Loucy (cell line): ENCODE measurements around the gene MUC6.

Source experiments
- H2AFZ ChIP-seq: fragments of 200-600 bp; sonication (generic); 2 replicates; pipeline ENCODE4 v1.6.0; 2016; ENCODE audit warnings: antibody characterized with exemption, mild to moderate bottlenecking, low read length, moderate library complexity
- H3F3A ChIP-seq: fragments of 200-600 bp; 2 replicates; pipeline ENCODE4 v1.6.0; 2016; ENCODE audit warnings: antibody characterized with exemption, low read depth, mild to moderate bottlenecking
- H3K27me3 ChIP-seq: fragments of 200-600 bp; sonication (generic); 2 replicates; pipeline ENCODE4 v1.6.1; 2014; ENCODE audit warnings: low read length, mild to moderate bottlenecking; ENCODE audit not compliant: insufficient read depth, poor library complexity, severe bottlenecking
- H3K36me3 ChIP-seq: fragments of 200-600 bp; sonication (generic); 2 replicates; pipeline ENCODE4 v1.6.1; 2016; ENCODE audit warnings: low read length; ENCODE audit not compliant: insufficient read depth
- H3K4me1 ChIP-seq: fragments of 200-600 bp; sonication (generic); 2 replicates; pipeline ENCODE4 v1.5.1; 2014; ENCODE audit warnings: low read length, mild to moderate bottlenecking; ENCODE audit not compliant: insufficient read depth, poor library complexity, severe bottlenecking
- H3K4me2 ChIP-seq: fragments of 200-600 bp; sonication (generic); 2 replicates; pipeline ENCODE4 v1.6.0; 2014; ENCODE audit warnings: antibody characterized with exemption, low read length, low read depth, mild to moderate bottlenecking; ENCODE audit not compliant: poor library complexity, severe bottlenecking
- H3K4me3 ChIP-seq: fragments of 200-600 bp; sonication (generic); 2 replicates; pipeline ENCODE4 v1.5.1; 2014; ENCODE audit warnings: low read length, mild to moderate bottlenecking, mixed read lengths; ENCODE audit not compliant: poor library complexity, severe bottlenecking
- H3K79me2 ChIP-seq: fragments of 200-600 bp; sonication (generic); 2 replicates; pipeline ENCODE4 v1.6.1; 2014; ENCODE audit warnings: low read length; ENCODE audit not compliant: insufficient read depth
- H3K9ac ChIP-seq: fragments of 200-600 bp; sonication (generic); 2 replicates; pipeline ENCODE4 v1.6.0; 2014; ENCODE audit warnings: mild to moderate bottlenecking, low read depth, low read length, moderate library complexity; ENCODE audit not compliant: poor library complexity, severe bottlenecking
- H3K9me2 ChIP-seq: fragments of 200-600 bp; sonication (generic); replicated peaks from 2 replicates; pipeline ENCODE4 v1.6.1; 2016; ENCODE audit warnings: low read depth, low read length, mixed read lengths
- H3K9me3 ChIP-seq: fragments of 200-600 bp; sonication (generic); 2 replicates; pipeline ENCODE4 v1.6.1; 2014; ENCODE audit warnings: mild to moderate bottlenecking, antibody characterized with exemption, low read length, low read depth; ENCODE audit not compliant: insufficient read depth
- H4K20me1 ChIP-seq: fragments of 200-600 bp; sonication (generic); 2 replicates; pipeline ENCODE4 v1.6.0; 2014; ENCODE audit warnings: antibody characterized with exemption, low read length, mild to moderate bottlenecking; ENCODE audit not compliant: insufficient read depth, poor library complexity, severe bottlenecking
- EZH2phosphoT487 ChIP-seq: fragments of 200-600 bp; IDR thresholded peaks from 2 replicates; pipeline ENCODE4 v1.6.1; 2018; ENCODE audit warnings: antibody characterized with exemption, mild to moderate bottlenecking, moderate library complexity, borderline replicate concordance
- TF ChIP-seq, protein P1 (sequence below): fragments of 200-600 bp; sonication (generic); conservative IDR thresholded peaks from 2 replicates; pipeline ENCODE4 v1.5.1; 2014; ENCODE audit warnings: mild to moderate bottlenecking, antibody characterized with exemption, low read length

The MUC6 gene

GRCh38 chr11:973237-973636 is 63.3 kb downstream of the MUC6 start:
- Histone ChIP-seq H3K36me3 (peaks cover 51% of the 10 kb centered on the region; the same call in 1 of the 2 replicates), H3K79me2 (peaks cover 28% of the 10 kb centered on the region; the same call in 1 of the 2 replicates), H3K9me2 (no peaks in the 10 kb centered on the region), H4K20me1 (peaks cover 17% of the 10 kb centered on the region), H3F3A (no peaks in the 10 kb centered on the region), H3K4me1 (peaks cover 28% of the 10 kb centered on the region), H3K4me2 (no peak overlapping the region), H2AFZ (no peak overlapping the region), H3K9me3 (no peaks in the 10 kb centered on the region), H3K9ac (no peak overlapping the region), H3K27me3 (no peaks in the 10 kb centered on the region), H3K4me3 (no peak overlapping the region)
- TF ChIP-seq, protein P1, sequence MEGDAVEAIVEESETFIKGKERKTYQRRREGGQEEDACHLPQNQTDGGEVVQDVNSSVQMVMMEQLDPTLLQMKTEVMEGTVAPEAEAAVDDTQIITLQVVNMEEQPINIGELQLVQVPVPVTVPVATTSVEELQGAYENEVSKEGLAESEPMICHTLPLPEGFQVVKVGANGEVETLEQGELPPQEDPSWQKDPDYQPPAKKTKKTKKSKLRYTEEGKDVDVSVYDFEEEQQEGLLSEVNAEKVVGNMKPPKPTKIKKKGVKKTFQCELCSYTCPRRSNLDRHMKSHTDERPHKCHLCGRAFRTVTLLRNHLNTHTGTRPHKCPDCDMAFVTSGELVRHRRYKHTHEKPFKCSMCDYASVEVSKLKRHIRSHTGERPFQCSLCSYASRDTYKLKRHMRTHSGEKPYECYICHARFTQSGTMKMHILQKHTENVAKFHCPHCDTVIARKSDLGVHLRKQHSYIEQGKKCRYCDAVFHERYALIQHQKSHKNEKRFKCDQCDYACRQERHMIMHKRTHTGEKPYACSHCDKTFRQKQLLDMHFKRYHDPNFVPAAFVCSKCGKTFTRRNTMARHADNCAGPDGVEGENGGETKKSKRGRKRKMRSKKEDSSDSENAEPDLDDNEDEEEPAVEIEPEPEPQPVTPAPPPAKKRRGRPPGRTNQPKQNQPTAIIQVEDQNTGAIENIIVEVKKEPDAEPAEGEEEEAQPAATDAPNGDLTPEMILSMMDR = no peak
- no peak for TF ChIP-seq EZH2phosphoT487

DNA sequence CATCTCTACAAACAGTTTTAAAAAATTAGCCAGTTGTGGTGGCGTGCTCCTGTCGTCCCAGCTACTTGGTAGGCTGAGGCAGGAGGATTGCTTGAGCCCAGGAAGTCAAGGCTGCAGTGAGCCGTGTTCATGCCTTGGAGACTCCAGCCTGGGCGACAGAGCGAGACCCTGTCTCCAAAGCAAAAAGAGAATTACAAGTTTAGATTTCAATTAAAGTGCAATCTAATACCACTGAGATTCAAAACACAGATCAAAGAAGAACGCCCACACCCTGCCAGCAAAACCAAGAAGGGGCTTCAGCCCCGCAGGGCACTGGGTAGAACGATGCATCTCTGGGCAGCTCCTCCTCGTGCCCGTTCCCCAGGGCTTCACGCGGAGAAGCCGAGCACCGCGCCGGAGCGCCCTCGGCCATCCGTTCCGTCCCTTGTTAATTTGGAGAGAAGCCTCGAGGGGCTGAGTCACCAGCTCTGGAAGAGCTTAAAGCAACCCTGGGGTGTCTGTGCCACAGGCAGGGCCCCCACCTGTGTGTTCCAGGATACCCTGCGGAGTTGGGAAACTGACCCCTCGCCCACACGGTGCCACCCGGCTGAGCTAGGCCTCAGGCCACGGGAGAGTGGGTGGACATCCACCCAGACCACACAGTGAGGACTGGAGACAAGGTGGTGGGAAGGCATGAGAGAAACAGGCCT is 63.9 kb downstream of the MUC6 start:
- Histone ChIP-seq H3K79me2 (peaks cover 29% of the 10 kb centered on the region), H3K9me3 (no peaks in the 10 kb centered on the region), H3K4me1 (peaks cover 28% of the 10 kb centered on the region), H3K27me3 (no peaks in the 10 kb centered on the region), H2AFZ (no peak overlapping the region), H3K9me2 (no peaks in the 10 kb centered on the region), H3K4me3 (no peak overlapping the region), H3K36me3 (peaks cover 45% of the 10 kb centered on the region; the same call in 1 of the 2 replicates), H4K20me1 (peaks cover 17% of the 10 kb centered on the region), H3K4me2 (no peak overlapping the region), H3K9ac (no peak overlapping the region), H3F3A (no peaks in the 10 kb centered on the region)
- TF ChIP-seq, protein P1 = no peak

- Histone ChIP-seq H3K9ac (no peak overlapping the region), H3K36me3 (peaks cover 37% of the 10 kb centered on the region; the same call in 1 of the 2 replicates), H4K20me1 (peaks cover 15% of the 10 kb centered on the region), H3K4me2 (no peak overlapping the region), H3K9me2 (no peaks in the 10 kb centered on the region), H3F3A (no peaks in the 10 kb centered on the region), H3K4me1 (peaks cover 28% of the 10 kb centered on the region), H2AFZ (no peak overlapping the region), H3K27me3 (no peaks in the 10 kb centered on the region), H3K9me3 (no peaks in the 10 kb centered on the region), H3K4me3 (no peak overlapping the region), H3K79me2 (peaks cover 33% of the 10 kb centered on the region)
- no peak for TF ChIP-seq EZH2phosphoT487
- TF ChIP-seq, protein P1 = no peak
Observed at GRCh38 chr11:971731-972365, 64.7 kb downstream of the MUC6 start.
